ENCODE data around the gene ALDOA. TPM values are rescaled to one million over a fixed set of nuclear protein-coding genes. Genes with fewer than 3 reads are reported as not detected.

ALDOA gene
- polyA plus RNA-seq, 3 donors: 1,202 to 1,628 (median 1,429) TPM

GRCh38 chr16:30026449-30026848 is 39.1 kb upstream of the ALDOA start:
- Mint-ChIP-seq H3K9me3 (peaks cover 0 to 6% (median 3%) of the 10 kb centered on the region in 7 donors), H3K36me3 (no peaks in the 10 kb centered on the region), H3K4me3 (no peak overlapping the region), H3K27ac (peak overlapping the region in 1 of 7 donors; percentile 10), H3K4me1 (peaks cover 6% of the 10 kb centered on the region), H3K27me3 (ENCODE audit: low read depth in 3 of 3) (peaks cover 42 to 54% (median 50%) of the 10 kb centered on the region in 3 donors)
- Histone ChIP-seq H3K27ac (ENCODE audit: low read depth in 1 of 2, low read length in 2 of 2) (no peak overlapping the region), H3K9me3 (replicated peaks in 1 of 2; ENCODE audit: control insufficient read depth in 1 of 2, insufficient read depth in 1 of 2, low read length in 2 of 2) (no peaks in the 10 kb centered on the region), H3K36me3 (replicated peaks in 1 of 2; ENCODE audit: control insufficient read depth in 1 of 2, insufficient read depth in 2 of 2, low read length in 2 of 2) (no peaks in the 10 kb centered on the region), H3K27me3 (ENCODE audit: control insufficient read depth in 2 of 2, insufficient read depth in 2 of 2, low read length in 2 of 2) (peaks cover 21 to 46% of the 10 kb centered on the region in 2 donors), H3K4me3 (replicated peaks in 1 of 3; ENCODE audit: low read depth in 2 of 3, low read length in 3 of 3) (no peak overlapping the region), H4K20me1 (ENCODE audit: insufficient read depth, low read length) (no peaks in the 10 kb centered on the region), H3K4me2 (replicated peaks; ENCODE audit: extremely low read depth, low read length, poor library complexity, severe bottlenecking) (no peak overlapping the region), H3K79me2 (ENCODE audit: insufficient read depth, low read length) (no peaks in the 10 kb centered on the region), H3K4me1 (ENCODE audit: control insufficient read depth in 1 of 2, insufficient read depth in 2 of 2, low read length in 2 of 2) (peaks cover 5 to 8% of the 10 kb centered on the region in 2 donors), H2AFZ (ENCODE audit: insufficient read depth, low read depth, low read length, poor library complexity, severe bottlenecking) (no peak overlapping the region), H3K9ac (ENCODE audit: insufficient read depth, low read length, poor library complexity, severe bottlenecking) (no peak overlapping the region)
- no peak for DNase-seq
- intact Hi-C loops (cut with micrococcal nuclease): loop anchor here in 1 of 2 donors (10.0 kb wide), 2 partner anchors 82 to 332 kb away; no protein-coding TSS in a partner anchor
- TF ChIP-seq, protein P1, sequence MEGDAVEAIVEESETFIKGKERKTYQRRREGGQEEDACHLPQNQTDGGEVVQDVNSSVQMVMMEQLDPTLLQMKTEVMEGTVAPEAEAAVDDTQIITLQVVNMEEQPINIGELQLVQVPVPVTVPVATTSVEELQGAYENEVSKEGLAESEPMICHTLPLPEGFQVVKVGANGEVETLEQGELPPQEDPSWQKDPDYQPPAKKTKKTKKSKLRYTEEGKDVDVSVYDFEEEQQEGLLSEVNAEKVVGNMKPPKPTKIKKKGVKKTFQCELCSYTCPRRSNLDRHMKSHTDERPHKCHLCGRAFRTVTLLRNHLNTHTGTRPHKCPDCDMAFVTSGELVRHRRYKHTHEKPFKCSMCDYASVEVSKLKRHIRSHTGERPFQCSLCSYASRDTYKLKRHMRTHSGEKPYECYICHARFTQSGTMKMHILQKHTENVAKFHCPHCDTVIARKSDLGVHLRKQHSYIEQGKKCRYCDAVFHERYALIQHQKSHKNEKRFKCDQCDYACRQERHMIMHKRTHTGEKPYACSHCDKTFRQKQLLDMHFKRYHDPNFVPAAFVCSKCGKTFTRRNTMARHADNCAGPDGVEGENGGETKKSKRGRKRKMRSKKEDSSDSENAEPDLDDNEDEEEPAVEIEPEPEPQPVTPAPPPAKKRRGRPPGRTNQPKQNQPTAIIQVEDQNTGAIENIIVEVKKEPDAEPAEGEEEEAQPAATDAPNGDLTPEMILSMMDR (IDR thresholded peaks at IDR 0.05): no peak
- WGBS (ENCODE audit: insufficient coverage): 93% methylated on average over 18 of the region's 18 CpGs

DNA sequence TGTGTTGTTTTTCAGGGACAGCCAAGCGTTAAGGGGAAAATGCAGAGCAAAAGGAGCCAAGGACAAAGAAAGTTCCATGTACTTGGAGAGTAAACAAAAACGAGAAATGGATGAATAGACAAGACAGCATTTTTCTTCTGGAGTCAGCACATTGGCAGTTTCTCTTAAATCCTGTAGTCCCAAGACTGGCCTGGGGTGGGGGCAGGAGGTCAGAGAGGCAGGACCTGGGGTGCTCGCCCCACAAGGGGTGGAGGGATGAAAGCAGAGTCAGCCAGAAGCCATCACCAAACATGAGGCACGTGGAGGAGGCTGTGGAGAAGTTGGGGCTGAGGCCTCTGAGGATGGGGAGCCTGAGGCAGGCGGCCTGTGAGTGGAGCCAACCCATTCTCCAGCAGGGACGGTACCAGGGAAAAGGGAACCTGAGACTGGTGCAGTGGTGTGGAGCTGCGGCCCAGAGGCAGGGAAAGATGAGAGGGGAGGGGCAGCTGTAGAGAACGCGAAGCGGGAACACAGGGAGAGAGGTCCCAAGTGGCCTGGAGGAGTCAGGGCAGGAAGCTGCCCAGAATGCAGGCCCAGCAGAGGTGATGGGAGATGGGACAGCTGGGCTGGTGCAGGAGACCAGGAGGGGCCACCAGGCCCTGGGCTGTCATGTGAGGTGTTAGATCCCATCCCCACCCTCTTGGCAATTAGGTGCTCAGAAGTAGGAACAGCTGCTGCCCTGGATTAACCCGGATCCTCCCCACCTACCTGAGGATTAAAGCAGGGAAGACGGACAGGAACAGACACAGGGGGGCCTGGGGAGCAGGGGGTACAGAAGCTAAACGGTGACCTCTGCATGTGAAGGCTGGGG is 37.7 kb upstream of the ALDOA start:
- Mint-ChIP-seq H3K4me1 (peaks cover 1% of the 10 kb centered on the region), H3K9me3 (peaks cover 0 to 8% (median 5%) of the 10 kb centered on the region in 7 donors), H3K36me3 (no peaks in the 10 kb centered on the region), H3K4me3 (peak overlapping the region in 1 of 2 donors; percentile 39), H3K27ac (no peak overlapping the region), H3K27me3 (ENCODE audit: low read depth in 3 of 3) (peaks cover 52 to 68% (median 64%) of the 10 kb centered on the region in 3 donors)
- intact Hi-C loops (cut with micrococcal nuclease): loop anchor here in 1 of 2 donors (10.0 kb wide), 2 partner anchors 83 to 333 kb away; no protein-coding TSS in a partner anchor
- H3K36me3 ChIP-seq (replicated peaks in 1 of 2; ENCODE audit: control insufficient read depth in 1 of 2, insufficient read depth in 2 of 2, low read length in 2 of 2): no peaks in the 10 kb centered on the region
- H4K20me1 ChIP-seq (ENCODE audit: insufficient read depth, low read length): no peaks in the 10 kb centered on the region
- TF ChIP-seq, protein P1 (IDR thresholded peaks at IDR 0.05): no peak
- 53% methylated on average over 9 of the region's 13 CpGs for WGBS (ENCODE audit: insufficient coverage)
- H3K9me3 ChIP-seq (replicated peaks in 1 of 2; ENCODE audit: control insufficient read depth in 1 of 2, insufficient read depth in 1 of 2, low read length in 2 of 2): peaks cover 0 to 6% of the 10 kb centered on the region in 2 donors
- H3K79me2 ChIP-seq (ENCODE audit: insufficient read depth, low read length): no peaks in the 10 kb centered on the region
- H3K27ac ChIP-seq (ENCODE audit: low read depth in 1 of 2, low read length in 2 of 2): no peak overlapping the region
- peaks cover 30 to 59% of the 10 kb centered on the region in 2 donors for H3K27me3 ChIP-seq (ENCODE audit: control insufficient read depth in 2 of 2, insufficient read depth in 2 of 2, low read length in 2 of 2)
- peaks cover 0 to 4% of the 10 kb centered on the region in 2 donors for H3K4me1 ChIP-seq (ENCODE audit: control insufficient read depth in 1 of 2, insufficient read depth in 2 of 2, low read length in 2 of 2)
- DNase-seq: no peak
- no peak overlapping the region for H3K9ac ChIP-seq (ENCODE audit: insufficient read depth, low read length, poor library complexity, severe bottlenecking)
- no peak overlapping the region for H3K4me2 ChIP-seq (replicated peaks; ENCODE audit: extremely low read depth, low read length, poor library complexity, severe bottlenecking)
- no peak overlapping the region for H3K4me3 ChIP-seq (replicated peaks in 1 of 3; ENCODE audit: low read depth in 2 of 3, low read length in 3 of 3)
- H2AFZ ChIP-seq (ENCODE audit: insufficient read depth, low read depth, low read length, poor library complexity, severe bottlenecking): no peak overlapping the region

Measured in CD14-positive monocyte (primary cell).